Fibroblast of pulmonary artery (primary cell): ENCODE data around the gene ZNF711.
"Not testable (repeated sequence)": the region's sequence is repeated elsewhere in the genome, so short reads cannot be mapped to it uniquely, and the experiment has no call there.

Experiments
- DNase-seq: peaks from one replicate; pipeline ENCODE4 v3.0.0-alpha.2; 2010; ENCODE audit warnings: low read depth
- H3K4me3 ChIP-seq: replicated peaks from 2 replicates; pipeline ENCODE4 v1.5.1; 2011; ENCODE audit warnings: low read depth, mild to moderate bottlenecking, control low read depth, low read length, moderate library complexity
- TF ChIP-seq, protein P1 (sequence below): IDR thresholded peaks from 2 replicates; pipeline ENCODE4 v1.5.1; 2011; ENCODE audit warnings: mild to moderate bottlenecking, control low read depth, low read length, inconsistent platforms; ENCODE audit errors: missing control alignments

ZNF711 gene

DNA sequence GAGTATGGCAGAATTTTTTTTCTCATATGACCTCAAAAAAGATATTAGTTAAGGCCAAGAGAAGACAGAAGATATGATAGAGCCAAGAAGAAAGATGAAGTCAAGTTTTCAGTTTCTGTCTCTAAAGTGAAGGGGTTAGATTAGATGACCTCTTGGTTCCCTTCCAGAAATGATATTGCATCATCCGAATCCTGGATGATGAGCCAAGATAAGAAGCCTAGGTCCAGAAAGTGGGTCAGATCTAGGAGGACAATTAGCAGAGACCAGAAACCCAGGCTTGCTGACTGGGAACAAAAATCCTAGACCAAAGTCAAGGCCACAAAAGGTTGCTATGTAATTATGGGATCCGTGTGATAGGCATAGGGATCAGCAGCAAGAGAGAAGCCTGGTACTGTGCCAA is 20.4 kb upstream of the ZNF711 start:
- DNase-seq: no peak
- TF ChIP-seq, protein P1, sequence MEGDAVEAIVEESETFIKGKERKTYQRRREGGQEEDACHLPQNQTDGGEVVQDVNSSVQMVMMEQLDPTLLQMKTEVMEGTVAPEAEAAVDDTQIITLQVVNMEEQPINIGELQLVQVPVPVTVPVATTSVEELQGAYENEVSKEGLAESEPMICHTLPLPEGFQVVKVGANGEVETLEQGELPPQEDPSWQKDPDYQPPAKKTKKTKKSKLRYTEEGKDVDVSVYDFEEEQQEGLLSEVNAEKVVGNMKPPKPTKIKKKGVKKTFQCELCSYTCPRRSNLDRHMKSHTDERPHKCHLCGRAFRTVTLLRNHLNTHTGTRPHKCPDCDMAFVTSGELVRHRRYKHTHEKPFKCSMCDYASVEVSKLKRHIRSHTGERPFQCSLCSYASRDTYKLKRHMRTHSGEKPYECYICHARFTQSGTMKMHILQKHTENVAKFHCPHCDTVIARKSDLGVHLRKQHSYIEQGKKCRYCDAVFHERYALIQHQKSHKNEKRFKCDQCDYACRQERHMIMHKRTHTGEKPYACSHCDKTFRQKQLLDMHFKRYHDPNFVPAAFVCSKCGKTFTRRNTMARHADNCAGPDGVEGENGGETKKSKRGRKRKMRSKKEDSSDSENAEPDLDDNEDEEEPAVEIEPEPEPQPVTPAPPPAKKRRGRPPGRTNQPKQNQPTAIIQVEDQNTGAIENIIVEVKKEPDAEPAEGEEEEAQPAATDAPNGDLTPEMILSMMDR: no peak
- H3K4me3 ChIP-seq: no peak overlapping the region

DNA sequence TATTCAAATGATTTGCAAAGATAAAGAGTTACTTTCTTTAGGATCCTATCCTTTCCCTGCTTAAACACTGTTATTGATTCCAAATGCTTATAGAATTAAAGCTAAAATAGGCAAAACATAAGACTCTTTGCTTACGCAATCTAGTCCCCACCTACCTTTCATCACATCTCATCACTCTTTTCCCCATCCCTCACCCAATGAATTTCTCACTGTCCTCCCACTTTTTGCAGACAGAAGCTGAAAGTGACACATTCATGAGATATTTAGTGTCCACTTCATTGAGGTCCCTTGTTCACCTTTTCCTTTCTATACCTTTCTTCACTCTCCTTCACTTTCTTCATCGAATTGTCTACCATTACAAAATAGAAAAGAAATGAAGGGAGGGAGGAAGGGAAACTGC is 636 bp upstream of the ZNF711 start:
- TF ChIP-seq, protein P1: no peak
- H3K4me3 ChIP-seq: peak overlapping the region; percentile 68
- no peak for DNase-seq

DNA sequence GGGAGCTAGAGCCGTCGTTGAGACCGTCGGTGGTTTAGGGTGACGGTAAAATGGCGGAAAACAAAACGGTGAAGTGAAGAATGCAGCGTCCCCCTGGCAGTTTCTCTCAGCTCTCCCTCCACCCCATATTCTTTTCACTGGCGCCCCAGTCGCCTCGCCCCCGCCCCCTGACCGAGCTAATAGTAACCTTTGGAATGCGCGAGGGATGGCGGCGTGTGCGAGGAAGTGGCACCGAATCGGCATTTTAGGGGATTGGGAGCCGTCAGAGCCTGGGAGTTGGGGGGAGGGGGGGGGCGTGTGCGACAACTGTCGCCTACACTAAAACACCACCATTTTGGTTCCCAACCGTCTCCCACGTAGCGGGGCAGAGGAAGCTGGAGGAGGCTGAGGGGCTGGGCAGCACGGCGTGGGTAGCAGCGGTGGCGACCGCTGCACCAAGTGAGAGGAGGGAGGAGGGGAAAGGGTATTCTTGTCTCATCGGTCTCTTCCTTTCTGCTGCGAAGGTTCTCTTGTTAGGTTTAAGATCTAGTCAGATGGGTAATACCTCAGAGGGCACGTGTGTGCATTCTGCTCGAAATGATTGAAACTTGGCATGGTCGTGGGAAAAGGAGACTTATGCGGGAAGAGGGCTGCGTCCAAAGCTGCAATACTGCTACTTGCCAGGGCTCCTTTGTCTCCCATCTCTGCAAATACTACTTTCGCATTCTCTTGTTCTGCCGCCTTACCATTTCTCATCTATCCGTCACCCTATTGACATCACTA is 840 bp downstream of the ZNF711 start:
- peak overlapping the region; percentile 68 for H3K4me3 ChIP-seq
- TF ChIP-seq, protein P1: no peak
- DNase-seq: peak; percentile 20

GRCh38 chrX:85285286-85285685 is 41.5 kb downstream of the ZNF711 start:
- H3K4me3 ChIP-seq, DNase-seq: not testable (repeated sequence)

GRCh38 chrX:85288992-85289723 is 45.4 kb downstream of the ZNF711 start:
- DNase-seq: no peak
- TF ChIP-seq, protein P1: no peak
- H3K4me3 ChIP-seq: no peak overlapping the region

DNA sequence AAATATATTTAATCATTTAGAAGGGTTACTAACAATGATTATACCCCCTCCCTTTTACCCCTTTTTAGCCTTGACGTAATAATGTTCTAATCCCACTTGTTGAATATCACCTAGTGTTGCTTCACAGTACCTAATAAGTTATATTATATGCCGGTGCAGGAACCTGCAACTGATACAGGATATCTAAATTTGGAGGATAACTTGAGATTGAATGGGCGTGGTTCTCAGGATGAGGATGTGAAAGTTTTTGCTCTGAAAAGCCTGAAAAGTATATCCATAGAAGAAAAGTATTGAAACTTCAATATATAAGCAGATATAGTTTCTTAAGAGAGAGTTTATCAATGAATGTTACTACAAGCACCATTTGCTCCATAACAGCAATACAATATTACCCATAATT is 59.8 kb downstream of the ZNF711 start:
- no peak overlapping the region for H3K4me3 ChIP-seq
- DNase-seq: no peak
- TF ChIP-seq, protein P1: no peak

DNA sequence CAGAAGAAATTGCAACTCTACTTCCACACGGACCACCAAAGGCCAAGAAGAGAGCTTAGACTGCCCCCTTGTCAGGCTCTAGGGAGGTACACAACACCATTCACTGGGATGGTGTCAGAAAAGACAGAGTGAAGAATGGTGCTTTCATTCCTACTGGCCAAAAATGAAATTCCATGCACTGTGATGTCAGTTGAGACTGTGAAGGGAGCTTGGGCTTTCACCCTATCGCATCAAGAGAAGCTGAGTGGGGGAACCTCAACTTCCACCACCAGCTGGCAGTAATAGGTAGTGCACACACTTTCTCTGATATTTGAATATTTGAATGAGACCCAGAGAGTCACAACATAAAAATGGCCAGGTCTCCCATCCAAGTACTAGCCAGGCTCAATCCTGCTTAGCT is 65.9 kb downstream of the ZNF711 start:
- no peak for DNase-seq
- H3K4me3 ChIP-seq: no peak overlapping the region
- TF ChIP-seq, protein P1: no peak

DNA sequence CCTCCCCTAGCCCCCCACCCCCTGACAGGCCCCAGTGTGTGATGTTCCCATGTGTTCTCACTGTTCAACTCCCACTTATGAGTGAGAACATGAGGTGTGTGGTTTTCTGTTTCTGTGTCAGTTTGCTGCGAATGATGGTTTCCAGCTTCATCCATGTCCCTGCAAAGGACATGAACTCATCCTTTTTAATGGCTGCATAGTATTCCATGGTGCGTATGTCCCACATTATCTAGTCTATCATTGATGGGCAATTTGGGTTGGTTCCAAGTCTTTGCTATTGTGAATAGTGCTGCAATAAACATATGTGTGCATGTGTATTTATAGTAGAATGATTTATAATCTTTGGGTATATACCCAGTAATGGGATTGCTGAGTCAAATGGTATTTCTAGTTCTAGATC is 67.6 kb downstream of the ZNF711 start:
- DNase-seq: not testable (repeated sequence)

More for the DNA sequence above, 67.6 kb downstream of the ZNF711 start:
- H3K4me3 ChIP-seq: not testable (repeated sequence)
